Fibroblast of skin of right quadriceps (primary cell): ENCODE data around the gene PTPRN2.
"Not testable (repeated sequence)": the region's sequence is repeated elsewhere in the genome, so short reads cannot be mapped to it uniquely, and the experiment has no call there.

Source experiments
- DNase-seq: peaks from one replicate; pipeline ENCODE4 v3.0.0-alpha.2; 2013

PTPRN2 gene

DNA sequence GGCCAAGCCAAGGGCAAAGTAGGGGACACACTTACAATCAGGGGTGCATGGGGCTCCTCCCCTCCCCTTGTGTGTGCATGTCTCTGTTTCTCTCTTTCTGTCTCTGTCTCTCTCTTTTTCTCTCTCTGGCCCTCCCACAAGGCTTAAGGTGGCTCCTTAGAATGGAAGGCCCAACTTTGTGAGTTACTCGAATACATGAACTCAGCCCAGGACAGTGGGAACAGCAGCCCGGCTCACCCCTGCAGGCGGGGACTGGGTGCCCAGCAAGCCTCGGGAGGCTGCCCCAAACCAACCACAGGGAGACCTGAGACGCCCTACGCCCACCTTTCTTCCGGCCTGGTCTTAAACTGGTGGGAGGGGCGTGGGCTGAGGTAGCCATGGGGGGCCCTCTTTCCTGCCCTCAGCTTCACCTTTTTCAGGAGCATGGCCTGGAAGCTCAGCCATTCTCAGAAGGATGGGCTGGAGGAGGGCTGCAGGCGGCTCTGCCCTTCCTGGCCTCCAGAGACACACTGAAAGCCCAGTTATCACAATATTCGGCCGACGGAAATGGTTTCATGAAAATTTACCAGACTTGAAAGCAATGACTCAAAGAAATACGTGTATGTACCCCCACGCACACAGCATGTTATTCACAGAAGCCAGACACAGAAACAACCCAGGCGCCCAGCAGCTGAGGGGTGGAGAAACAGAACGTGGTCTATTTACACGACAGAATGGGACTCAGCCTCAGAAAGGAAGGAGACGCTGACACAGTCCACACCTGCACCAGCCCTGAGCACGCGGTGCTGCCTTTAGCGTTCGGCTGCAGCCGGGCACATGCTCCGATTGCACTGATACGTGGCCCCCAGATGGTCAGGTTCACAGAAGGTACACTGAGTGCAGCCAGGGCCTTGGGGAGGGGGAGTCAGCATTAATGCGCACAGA is 229.5 kb downstream of the PTPRN2 start:
- no peak for DNase-seq

DNA sequence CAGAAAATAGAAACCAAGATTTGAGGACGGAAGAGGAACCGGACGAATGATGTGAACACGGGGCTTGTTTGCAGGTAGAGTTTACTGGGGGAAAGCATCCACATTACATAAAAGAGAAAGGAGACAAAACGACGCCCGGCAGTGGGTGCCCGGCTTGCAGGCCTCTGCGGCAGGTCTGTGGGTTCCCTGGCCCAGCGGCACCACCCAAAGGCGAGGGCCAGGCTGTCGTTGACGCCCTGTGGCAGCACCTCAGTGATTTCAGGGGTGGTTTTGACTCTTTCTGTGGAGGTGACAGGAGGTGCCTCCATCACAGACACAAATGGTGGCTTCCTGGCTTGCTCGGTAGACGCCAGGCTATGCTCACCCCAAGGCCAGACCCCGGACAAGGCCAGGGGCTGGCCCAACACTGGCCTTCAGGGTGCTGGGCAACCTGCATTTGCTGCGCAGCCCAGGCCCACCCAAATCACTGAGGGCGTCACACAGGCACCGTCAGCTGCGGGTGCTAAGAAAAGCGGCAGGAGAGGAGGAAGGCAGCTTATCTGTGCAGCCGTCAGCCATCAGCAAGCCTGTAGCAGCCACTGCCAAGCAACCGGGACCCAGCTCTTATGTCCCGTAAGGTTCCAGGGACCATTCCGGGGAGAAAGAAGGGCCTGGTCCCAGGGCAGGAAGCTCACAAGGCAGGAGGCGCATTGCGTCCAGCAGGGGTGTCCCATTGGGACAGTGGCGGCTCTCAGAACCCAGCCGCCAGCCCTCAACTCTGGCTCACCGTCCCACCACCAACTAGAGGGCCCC is 230.3 kb downstream of the PTPRN2 start:
- DNase-seq: no peak

DNA sequence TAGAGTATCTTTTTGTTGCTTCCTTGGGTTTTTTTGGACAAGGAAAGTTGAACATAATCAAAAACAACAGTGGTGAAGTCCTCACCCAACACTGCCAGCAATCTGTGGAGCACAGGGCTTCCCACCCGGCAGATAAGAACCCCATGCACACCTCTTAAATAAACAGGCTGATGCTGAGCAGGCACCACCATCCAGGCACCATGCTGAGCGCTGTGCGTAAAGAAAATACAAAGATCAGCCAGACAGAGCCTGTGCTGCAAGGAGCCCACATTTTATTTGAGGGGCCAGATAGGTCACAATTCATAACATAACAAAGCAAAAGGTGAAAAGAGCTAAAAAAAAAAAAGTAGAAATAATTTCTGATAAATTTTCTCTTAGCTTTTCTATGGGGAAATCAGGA is 231.2 kb downstream of the PTPRN2 start:
- DNase-seq: no peak

DNA sequence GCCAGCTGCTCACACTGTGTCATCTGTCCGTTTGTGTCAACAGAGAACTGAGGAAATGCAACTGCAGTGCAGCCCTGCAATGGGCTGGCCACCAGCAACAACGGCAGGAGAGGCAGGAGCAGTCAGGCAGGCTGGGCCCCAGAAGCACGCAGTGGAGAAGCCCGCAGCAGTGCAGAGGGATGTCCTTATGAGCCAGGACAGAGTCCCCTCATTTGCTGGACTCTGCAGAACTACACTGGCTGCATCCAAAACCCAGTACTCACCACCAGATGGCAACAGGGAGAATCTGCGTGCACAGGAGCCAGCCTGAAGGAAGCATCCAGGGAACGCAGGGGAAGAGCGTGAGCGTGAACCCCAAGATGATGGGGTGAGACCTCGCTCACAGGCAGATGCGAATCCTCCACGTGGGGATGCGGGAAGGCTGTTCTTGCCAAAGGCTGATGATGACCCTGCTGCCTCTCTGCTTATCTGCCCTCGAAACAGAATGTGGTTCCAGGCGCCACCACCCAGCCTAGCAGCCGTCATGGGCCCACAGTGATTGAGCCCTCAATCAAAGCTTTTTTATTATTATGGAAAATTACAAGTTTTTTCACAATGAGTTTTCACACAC is 232.1 kb downstream of the PTPRN2 start:
- DNase-seq: no peak

DNA sequence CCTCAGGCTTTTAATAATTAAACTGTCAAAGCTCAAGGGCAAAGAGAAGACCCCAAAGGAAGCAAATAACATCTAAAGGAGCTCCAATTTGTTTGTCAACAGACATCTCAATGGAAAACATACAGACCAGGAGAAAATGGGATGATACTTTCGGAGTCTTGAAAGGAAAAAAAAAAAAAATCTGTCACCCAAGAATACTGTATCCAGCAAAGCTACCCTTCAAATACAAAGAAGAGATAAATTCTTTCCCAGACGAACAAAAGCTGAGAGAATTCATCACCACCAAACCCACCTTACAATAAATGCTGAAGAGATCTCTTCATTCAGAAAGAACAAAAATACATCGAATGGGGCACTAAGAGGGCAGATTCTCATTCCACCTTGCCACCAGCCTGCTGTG is 232.8 kb downstream of the PTPRN2 start:
- no peak for DNase-seq

DNA sequence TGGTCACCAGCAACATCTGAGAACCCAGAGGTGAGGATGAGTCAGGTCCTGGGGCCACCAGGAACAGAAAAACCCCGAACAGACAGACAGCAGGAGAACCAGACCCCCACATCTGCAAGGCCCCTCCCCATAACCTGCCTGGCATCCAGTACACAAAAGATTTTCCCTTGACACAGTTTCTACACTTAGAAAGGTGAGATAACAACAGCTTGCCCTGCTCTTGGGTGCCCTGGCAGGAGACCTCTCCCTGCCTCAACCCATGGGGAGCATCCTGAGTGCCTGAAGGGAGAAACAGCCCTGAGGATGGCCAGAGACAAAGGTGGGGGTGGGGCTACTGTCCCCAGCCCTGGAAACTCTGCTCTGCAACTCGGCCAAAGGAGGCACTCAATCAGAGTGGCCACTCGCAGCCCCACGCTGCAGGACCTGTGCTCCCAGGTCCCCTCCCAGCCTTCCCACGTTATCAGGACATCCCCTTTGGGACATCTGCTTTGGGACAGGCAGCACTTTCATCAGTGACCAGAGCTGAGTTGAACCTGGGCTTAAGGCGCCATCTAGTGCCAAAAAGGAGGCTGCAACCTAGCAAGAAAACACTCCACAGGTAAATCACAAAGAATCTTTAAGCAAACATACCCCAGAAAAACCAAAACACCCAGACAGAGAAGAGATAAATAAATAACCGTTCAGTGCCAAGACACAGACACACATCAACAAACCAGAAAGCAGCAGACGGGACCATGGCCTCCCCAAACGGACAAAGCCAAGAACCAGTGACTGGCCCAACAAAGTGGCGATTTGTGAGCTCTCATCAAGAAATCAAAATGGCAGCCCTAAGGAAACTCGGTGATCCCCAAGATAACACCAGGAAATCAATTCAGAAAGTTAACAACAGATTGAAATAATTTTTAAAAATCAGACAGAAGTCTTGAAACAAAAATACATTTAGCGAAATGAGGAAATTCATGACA is 233.7 kb downstream of the PTPRN2 start:
- DNase-seq: no peak

DNA sequence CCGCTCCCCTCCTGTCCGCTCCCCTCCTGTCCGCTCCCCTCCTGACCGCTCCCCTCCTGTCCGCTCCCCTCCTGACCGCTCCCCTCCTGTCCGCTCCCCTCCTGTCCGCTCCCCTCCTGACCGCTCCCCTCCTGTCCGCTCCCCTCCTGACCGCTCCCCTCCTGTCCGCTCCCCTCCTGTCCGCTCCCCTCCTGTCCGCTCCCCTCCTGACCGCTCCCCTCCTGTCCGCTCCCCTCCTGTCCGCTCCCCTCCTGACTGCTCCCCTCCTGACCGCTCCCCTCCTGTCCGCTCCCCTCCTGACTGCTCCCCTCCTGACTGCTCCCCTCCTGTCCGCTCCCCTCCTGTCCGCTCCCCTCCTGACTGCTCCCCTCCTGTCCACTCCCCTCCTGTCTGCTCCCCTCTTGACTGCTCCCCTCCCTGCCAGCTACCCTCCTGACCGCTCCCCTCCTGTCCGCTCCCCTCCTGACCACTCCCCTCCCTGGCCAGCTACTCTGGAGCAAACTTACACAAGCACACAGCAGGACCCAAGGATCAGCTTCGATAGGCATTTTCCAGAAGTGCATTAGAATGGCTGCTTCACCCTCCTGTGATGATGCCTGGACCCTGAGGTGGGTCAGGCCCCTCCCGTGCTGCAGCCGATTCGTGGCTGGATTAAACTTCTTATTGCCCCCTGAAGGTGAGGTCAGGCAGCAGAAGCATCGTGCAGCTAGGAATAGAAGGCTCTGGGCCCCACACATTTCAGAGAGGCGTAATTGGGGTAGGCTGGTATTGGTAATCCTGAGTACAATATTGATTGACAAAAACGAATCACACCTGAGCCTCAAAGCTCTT is 235.5 kb downstream of the PTPRN2 start:
- DNase-seq: not testable (repeated sequence)

DNA sequence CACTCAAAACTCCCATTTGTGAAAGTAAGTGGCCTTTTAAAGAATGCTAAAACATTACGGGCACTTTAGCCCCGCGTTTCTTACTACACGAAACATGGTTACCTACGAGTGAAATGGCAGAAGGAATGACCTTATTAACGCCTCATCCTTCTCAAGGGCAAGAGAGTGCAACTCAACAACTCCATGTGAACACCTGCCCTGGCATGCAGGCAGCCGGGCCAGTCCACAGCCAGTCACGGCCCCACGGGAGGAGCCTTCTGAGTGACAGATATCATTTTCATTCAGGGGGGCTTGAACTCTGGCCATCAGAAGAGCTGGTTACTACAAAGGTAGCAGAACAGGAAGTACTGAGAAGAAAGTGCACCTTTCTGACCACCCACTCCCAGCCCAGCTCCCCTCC is 236.1 kb downstream of the PTPRN2 start:
- no peak for DNase-seq

DNA sequence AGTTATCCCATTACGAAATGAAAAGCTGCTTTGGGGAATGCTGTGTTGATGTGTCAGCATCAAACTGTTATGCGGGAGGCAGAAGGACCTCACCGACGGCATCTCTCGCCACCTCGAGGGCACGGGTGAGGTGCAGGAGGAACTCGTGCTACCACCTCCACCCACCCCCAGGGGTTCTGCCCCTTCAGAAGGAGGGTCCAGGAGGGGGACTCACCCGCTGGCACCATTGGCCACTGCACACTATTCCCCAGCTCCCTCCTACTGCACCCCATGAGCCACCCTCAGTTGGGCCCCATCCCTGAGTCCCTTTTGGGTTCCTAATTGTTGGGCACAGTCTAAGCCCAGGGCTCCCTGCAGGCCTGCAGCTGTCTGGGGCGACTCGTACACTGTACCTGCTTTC is 236.6 kb downstream of the PTPRN2 start:
- no peak for DNase-seq

DNA sequence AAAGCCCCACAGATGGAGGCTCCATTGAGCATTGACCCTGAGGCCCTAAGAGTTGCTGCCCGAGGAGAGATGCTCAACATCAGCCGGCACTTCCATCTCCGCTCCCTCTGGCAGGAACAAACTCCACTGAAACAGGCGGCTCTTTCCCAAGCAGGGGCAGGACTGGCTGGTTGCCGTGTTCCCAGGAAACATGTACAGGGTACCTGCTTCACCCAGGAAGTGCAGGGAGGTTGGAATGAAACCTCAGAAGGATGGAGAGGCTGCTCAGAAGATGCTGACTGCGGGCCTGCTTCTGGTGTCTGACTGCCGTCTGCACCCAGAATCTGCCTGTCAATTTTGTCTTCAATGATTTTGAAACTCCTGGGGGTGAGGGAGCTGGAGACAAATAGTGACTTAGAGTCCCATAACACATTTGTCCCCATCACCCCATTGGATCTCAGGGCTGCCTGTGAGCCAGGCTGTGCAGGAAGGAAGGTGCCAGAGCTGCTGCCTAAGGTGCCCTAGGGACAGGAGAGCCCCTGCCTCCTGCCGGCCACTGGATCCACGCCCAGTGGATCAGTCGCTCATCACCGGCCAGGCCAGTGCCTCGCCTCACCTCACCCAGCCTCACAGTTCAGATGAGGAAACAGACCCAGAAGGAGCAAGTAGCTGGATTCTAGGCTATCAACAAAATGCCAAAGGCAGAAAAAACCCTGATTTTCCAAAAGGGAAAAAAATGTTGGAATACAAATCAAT is 237.3 kb downstream of the PTPRN2 start:
- no peak for DNase-seq

DNA sequence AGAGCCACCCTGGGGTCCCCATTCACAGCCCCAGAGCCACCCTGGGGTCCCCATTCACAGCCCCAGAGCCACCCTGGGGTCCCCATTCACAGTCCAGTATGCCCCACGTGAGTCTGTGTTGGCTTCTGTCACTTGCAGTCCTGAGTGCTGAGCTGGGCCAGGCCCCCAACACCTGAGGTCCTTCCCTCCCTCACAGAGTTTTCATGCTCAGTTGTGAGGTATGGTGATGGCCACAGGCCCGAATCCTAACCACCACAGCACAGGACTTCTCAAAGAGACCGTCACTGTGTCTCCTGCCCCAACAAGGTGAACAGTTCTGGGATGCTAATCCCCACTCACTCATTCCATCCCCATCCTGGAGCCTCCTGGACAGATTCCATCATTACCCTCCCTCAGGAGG is 239.2 kb downstream of the PTPRN2 start:
- DNase-seq: no peak

DNA sequence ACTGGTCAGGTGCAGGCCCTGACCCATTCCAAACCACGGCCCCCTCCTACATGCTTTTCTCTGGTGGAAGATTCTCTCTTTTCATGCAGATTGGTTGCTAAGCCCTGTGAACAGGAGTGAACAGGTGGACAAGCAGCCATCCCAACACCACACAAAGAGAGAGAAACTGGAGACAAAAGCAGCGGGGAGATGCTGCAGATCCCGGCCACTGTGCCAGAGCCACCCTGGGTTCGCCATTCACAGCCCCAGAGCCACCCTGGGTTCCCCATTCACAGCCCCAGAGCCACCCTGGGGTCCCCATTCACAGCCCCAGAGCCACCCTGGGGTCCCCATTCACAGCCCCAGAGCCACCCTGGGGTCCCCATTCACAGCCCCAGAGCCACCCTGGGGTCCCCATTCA is 239.6 kb downstream of the PTPRN2 start:
- not testable (repeated sequence) for DNase-seq

DNA sequence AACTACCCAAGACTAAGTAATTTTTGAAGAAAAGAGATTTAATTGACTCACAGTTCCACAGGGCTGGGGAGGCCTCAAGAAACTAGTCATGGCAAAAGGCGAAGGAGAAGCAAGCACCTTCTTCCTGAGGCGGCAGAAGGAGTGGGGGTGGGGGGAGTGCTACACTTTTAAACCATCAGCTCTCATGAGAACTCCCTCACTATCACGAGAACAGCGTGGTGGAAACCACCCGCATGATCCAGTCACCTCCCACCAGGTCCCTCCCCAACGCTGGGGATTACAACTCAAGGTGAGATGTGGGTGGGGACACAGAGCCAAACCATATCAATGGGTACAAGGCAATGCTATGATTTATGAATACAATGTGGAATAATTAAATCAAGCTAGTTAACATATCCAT is 241.9 kb downstream of the PTPRN2 start:
- DNase-seq: no peak

DNA sequence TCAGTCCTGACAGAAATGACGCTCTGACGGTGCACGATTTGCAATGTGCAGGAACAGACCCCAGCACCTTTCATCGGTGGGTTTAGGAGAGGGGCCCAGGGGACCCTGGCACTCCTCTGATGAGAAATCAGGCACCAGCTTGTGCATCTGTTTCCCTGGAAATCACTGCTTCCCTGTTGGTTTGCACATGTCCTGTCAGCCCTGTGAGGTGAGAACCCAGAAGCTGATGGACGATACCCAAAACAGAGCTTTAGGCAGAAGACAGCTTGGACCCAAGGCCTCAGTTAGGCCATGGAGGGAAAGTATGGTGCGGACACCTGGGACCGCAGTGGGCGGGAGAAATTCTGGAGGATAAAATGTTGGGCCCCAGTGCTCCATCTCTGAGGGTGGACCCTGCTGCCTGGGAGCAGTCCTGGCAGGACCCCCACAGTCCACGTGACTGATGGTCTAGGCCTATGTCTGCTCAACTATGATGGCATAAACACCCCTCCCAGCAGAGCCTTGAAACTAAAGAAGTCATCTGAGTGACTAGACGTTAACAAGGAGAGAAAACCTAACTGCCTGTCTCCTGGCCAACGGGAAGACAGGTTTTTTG is 242.8 kb downstream of the PTPRN2 start:
- no peak for DNase-seq

DNA sequence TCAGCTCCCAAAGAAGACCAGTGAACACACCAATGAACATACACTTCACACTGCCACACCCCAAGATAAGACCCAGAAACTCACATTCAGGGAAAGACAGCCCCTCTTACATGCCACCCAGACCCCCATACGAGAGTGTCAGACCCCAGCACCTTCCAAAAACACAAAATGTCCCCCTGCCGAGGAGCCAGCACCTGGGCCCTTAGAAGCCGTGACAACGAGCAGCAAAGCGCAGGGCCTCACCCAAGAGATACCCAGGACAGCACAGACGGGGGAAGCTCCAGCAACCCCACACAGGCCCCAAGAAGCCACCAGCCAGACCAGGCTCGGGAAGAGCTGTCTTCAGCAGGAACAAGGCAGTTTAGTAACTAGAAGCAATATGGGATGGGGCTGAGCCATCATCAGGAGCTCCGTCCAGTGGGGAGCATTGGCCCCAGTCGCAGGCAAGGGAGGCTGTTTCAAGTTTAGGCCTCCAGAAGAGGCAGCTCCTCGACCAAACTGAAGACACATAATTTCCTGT is 243.6 kb downstream of the PTPRN2 start:
- DNase-seq: no peak

DNA sequence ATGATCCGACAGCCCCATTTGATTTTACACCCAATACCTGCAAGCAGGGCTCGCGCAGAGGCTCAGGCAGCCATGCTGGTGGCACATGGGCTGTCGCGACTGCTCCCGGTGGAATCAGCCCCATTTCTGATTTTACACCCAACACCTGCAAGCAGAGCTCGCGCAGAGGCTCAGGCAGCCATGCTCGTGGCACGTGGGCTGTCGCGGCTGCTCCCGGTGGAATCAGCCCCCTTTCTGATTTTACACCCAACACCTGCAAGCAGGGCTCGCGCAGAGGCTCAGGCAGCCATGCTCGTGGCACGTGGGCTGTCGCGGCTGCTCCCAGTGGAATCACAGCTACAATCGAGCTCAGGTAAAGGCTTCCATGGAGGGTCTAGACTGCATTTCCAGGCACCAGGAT is 244.1 kb downstream of the PTPRN2 start:
- no peak for DNase-seq

DNA sequence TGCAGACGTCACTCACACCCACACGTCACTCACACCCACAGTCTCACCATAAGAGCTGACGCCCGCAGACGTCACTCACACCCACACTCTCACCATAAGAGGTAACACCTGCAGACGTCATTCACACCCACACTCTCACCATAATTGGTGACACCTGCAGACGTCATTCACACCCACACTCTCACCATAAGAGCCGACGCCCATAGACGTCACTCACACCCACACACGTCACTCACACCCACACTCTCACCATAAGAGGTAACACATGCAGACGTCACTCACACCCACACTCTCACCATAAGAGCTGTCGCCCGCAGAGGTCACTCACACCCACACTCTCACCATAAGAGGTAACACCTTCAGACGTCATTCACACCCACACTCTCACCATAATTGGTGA is 246.5 kb downstream of the PTPRN2 start:
- DNase-seq: not testable (repeated sequence)

DNA sequence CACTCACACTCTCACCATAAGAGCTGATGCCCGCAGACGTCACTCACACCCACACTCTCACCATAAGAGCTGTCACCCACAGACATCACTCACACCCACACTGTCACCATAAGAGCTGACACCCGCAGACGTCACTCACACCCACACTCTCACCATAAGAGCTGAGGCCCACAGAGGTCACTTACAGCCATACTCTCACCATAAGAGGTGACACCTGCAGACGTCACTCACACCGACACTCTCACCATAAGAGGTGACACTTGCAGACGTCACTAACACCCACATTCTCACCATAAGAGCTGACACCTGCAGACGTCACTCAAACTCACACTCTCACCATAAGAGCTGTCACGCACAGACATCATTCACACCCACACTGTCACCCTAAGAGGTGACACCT is 250.7 kb downstream of the PTPRN2 start:
- DNase-seq: not testable (repeated sequence)

DNA sequence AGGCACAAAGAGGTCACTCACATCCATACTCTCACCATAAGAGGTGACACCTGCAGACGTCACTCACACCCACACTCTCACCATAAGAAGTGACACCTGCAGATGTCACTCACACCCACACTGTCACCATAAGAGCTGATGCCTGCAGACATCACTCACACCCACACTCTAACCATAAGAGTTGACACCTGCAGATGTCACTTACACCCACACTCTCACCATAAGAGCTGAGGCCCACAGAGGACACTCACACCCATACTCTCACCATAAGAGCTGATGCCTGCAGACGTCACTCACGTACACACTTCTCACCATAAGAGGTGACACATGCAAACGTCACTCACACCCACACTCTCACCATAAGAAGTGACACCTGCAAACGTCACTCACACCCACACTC is 255.1 kb downstream of the PTPRN2 start:
- not testable (repeated sequence) for DNase-seq

DNA sequence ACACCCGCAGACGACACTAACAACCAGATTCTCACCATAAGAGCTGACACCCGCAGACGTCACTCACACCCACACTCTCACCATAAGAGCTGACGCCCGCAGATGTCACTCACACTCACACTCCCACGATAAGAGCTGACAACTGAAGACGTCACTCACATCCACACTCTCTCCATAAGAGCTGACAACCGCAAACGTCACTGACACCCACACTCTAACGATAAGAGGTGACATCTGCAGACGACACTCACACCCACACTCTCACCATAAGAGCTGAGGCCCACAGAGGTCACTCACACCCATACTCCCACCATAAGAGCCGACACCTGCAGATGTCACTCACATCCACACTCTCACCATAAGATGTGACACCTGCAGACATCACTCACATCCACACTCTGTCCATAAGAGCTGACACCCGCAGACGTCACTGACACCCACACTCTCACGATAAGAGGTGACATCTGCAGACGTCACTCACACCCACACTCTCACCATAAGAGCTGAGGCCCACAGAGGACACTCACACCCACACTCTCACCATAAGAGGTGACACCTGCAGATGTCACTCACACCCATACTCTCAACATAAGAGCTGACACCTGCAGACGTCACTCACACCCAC is 255.7 kb downstream of the PTPRN2 start:
- DNase-seq: not testable (repeated sequence)
